AG09319 (cell line): ENCODE data around the gene CUBN.

Experiments used
- DNase-seq: peaks from one replicate; pipeline ENCODE4 v3.0.0-alpha.2; 2010; ENCODE audit warnings: low read depth; ENCODE audit errors: extremely low read depth
- CTCF ChIP-seq: IDR thresholded peaks from 2 replicates; pipeline ENCODE4 v1.5.1; 2011; ENCODE audit warnings: low read depth, mild to moderate bottlenecking, inconsistent platforms, low read length, moderate library complexity

Gene CUBN

GRCh38 chr10:17056781-17057428 is 72.7 kb downstream of the CUBN start:
- TF ChIP-seq CTCF = no peak
- peak; percentile 73 for DNase-seq

GRCh38 chr10:17053513-17053912 is 76.1 kb downstream of the CUBN start:
- no peak for DNase-seq

GRCh38 chr10:17053061-17053460 is 76.5 kb downstream of the CUBN start:
- no peak for TF ChIP-seq CTCF
- no peak for DNase-seq

More at GRCh38 chr10:17053513-17053912, 76.1 kb downstream of the CUBN start:
- no peak for TF ChIP-seq CTCF

- no peak for TF ChIP-seq CTCF
- DNase-seq = no peak
Observed at GRCh38 chr10:17051851-17052250, 77.8 kb downstream of the CUBN start.

GRCh38 chr10:17049195-17049594 is 80.4 kb downstream of the CUBN start:
- no peak for TF ChIP-seq CTCF
- no peak for DNase-seq

- no peak for TF ChIP-seq CTCF
- DNase-seq = no peak
Observed at GRCh38 chr10:17047908-17048307, 81.7 kb downstream of the CUBN start.

- no peak for DNase-seq
- TF ChIP-seq CTCF = no peak
Observed at GRCh38 chr10:17046989-17047388, 82.6 kb downstream of the CUBN start.
